ENCODE data around the gene TEAD1.
A peak's percentile ranks its signal among the peaks of the same experiment; 100 is the strongest.

The TEAD1 gene

DNA sequence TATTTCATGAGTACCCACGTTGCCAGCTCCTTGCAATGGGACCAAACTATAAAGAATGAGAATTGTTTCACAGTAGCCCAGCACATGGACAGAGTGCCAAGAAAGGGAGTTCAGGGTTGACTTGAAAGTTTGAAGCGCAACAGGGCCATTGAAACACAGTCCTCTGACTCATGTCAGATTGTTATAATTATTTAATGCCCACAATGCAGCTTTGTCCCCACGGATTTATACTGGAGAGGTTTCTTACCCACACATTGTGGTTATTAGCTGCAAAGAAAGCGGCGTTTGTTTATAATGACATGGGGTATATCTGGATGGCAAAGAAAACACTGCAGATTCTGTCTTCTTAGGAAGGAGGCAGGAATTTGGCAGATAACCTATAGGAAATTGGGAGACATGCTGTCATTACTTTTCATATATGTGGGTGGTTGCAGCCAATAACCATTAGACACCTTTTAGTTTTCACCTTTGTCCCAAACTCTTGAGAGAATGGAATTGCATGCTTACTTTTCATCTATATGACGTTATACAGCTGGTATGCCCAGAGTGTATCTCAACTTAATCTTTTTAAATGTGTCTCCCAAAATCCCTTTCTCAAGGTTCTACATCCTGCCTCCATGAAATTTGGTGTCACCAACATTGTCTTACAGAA, 143.6 kb downstream of the TEAD1 start:
- DNase-seq = no peak

DNA sequence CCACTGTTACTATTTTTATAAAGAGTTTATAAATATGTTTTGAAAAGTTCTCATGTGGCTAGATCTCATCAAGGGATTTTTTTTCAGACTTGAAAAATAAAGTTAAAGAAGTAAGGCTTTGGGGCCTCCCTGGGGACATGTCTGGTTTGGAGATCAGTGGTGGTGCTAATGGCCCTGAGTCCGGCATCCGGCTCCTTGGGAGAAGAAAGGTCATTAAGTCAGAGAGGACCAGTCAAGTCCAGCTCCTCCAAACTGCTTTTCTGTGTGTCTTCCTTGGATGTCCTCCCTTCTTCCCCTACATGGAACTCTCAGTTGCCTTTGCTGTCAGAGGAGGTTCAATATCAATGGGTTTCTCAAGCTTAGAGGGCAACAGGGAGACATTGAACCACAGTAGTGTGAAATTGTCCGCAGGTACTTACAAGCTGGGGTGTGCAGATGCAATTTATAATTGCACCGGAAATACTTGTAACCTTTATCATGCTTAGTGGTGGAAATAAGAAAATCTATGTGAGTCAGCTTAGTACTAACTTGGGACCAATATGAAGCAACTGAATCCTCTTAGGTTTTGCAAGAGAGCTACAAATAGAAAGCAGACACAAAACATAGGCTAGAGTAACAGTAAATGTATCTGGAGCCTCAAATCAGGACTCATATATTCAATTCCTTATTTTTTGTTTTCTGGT, 144.3 kb downstream of the TEAD1 start:
- no peak for DNase-seq

DNA sequence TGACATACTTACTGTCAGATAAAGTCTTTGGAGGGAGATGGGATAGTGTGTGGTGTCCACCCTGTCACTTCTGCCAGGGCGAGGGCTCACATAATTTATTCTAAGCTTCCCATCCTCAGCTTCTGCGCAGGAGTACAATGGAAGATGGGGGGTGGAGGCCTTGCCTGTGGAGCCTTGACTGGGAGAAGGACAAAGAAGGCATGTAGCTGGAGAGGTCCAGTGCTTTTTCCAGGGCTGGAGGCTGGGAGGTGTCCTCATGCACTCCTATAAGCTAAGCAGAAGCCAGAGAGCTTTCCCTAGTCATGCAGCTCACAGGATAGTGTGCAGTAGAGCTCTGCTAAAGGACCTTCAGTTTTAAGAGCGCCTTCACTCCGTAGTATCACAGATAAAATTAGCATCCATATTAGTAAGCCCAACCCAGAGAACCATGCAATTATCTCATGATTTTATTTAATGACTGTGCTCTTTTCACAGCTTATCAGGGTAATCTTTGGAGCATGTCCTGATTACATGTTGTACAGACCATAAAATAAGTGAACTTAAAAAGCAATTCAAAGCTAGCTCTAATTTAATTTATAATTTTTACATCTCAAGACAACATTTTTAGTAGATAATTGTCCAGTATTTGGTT, 148.3 kb downstream of the TEAD1 start:
- no peak for DNase-seq

DNA sequence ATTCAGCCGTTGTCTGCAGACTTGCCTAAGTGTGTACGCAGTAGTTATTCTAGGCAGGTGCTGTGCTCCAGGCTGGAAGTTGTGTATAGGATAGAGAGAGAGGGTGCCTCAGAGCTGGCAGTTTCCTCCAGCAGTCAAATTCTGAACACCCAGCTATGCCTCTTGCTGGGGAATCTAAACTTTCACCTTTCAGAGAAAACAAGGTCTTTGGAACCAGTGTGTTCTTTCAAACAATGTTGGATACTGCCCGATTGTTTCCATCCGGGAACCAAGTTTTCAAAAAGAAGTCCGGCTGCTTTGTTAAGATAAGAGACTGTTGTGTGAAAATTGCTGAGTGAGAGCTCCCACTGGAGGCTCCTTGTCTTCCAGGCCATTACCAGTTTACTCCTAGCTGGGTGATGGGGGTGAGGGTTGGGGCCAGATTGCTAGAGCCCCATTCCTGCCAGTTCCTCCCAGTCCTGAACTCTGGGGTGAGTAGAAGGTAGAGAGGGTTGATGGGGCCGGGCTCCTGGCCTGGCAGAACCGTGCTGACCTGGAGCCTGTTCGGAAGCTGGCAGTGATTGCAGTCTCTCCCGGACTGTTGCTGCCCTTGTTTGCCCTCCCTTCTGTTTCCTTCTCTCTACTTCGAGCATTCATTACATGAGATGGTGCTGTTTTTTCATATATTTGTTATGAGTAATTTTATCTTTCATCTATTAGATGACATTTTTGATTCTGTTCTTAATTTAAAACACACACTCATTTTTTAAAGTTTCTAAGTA, 150.2 kb downstream of the TEAD1 start:
- DNase-seq = no peak

DNA sequence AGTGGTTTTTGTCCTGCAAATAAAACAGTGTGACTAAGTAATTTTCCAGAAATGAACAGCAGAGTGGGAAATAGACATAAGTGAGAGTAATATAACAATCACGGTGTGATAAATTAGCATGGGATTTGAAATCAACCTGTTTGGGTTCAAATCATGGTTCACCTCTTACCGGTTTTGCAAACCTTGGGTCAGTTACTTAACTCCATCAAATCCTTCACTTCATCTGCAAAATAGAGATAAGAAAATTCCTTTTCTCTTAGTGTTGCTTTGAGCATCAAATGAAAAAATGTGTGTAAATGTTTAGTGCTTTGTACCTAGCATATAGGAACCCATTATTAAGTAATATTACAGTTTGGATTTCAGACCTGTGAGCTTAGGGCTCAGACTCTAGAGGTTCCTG, 152.2 kb downstream of the TEAD1 start:
- DNase-seq = no peak

DNA sequence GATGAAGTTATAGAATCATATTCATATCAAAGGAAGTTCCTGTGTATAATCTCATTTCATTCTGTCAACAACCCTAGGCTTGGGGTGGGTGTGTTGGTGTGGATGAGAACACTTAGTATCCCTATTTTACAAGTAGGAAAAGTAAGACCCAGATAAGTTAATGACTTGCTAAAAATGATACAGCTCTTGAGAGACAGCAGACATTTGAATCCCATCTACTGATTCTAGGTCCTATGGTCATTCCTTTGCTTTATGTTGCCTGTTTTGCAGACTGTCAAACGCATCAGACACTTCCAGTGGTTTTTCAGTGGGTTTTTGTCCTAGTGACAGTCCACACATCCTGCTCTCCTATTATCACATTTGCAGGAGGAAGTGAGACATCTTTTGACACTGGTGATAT, 153.1 kb downstream of the TEAD1 start:
- DNase-seq = no peak

DNA sequence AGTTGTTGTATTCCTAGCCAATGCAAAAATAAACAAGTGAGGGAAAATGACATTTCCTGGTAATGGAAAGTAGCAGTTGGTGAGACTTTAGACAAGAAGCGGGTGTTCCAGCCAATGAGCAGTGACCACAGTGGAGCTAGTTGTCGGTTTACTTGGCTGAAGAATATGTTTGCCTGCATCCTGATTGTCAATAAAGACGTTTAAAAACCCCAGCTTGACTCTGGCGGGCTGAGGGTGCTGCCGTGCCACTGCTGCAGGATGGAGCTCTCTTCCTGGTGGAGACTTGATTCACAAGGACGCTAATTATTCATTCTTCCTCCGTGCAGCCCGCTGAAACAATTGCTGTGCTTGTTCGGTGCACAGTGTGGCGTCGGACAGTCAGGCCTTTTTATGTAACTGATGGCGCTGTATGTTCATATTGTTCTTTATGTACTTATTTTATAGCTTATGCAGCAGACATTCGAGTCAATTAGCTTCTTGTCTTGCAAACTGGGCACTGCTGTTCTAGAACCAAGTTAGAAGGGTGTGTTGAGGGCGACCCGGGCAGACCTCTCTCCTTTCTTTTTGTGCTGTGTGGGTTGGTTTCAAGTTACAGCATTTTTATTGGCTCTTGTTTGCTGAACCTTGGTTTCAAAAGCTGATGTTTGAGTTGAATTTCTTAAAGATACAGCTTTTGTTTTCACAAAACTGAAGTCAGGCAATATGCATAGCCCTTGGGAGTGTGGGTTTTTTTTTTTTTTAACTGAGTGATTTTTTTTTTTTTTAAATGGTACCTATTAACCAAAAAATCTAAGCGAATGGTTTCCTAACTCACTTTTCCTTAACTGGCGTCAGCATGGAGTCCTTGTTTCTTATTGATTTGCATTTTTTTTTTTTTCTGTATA, 153.9 kb downstream of the TEAD1 start:
- DNase-seq = no peak

DNA sequence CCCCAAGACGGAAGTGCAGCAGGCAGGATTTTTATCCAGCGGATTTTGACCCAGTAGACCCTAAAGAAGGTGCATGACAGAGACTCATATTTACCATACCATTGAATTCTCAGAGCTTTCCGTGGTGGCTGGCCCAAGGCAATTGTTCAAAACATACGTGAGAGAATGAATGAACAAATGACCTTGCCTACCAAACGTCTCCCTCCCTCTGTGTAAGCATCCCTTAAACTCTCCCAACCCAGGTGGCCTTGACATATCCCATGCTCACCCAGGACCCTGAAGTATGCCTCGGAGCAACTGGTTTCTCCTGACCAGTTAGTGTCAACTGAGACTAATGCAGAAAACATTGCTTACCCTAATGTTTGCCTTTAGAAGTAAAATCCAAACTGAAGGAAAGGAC, 154.9 kb downstream of the TEAD1 start:
- DNase-seq = no peak

DNA sequence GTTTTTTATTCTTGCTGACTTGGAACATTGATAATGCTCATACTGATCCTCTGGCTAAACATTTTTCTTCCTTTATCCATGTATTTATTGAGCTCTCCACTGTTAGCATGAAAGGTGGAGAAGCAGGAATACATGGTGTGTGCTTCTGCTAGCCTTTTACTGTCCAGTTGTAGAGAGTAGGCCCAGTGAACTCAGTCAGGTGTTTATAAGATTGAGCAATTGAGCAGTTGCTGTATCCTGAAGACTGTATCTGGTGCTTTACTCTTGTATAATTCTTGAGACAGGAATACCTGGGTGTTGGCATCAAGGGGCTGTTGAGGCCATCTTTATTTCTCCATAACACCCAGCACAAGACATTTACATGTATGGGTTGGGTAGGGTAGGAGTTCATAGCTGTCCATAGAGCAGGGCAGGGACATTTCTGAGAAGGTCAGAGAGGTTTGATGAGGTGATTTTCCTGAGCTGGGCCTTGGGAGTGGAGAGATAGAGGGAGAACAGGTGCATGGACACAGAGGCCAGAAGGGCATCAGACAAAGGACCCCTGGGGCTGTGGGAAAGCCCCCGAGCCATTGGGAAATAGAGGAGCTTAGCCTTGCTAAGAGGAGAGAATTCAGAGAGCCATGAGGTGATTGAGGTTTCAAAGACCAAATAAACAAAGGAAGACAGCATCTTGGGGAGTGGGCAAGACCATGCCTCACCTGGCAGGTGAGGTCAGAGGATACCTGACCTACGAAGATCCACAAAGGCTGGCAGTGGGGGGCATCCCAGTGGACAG, 155.5 kb downstream of the TEAD1 start:
- DNase-seq = no peak

DNA sequence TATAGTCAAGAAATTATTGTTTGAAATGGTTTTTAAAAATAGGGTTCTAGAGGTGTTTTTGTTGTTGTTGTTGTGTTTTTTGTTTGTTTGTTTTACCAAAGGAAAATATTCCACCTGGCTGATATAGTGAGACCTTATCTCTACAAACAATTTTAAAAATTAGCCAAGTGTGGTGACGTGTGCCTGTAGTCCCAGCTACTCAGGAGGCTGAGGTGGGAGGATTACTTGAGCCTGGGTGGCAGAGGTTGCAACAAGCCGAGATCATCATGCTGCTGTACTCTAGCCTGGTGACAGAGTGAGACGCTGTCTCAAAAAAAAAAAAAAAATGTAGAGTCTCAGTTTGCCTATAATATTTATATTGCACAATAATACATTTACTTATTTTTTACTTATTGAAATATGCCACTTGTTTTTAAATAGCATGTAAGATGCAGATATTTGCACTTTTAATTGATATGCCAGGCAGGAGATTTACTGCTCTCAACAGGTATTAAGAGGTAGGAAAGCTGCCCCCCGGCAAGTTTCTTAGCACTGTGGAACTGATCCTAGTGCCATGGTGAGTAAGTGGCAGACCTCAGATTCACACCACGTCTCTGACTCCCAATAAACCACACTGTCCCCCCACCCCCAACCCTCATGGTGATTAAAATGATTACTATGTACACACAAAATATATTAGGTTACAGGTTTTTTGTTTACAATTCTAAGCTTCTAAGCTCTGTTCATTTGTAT, 157.4 kb downstream of the TEAD1 start:
- DNase-seq = no peak

DNA sequence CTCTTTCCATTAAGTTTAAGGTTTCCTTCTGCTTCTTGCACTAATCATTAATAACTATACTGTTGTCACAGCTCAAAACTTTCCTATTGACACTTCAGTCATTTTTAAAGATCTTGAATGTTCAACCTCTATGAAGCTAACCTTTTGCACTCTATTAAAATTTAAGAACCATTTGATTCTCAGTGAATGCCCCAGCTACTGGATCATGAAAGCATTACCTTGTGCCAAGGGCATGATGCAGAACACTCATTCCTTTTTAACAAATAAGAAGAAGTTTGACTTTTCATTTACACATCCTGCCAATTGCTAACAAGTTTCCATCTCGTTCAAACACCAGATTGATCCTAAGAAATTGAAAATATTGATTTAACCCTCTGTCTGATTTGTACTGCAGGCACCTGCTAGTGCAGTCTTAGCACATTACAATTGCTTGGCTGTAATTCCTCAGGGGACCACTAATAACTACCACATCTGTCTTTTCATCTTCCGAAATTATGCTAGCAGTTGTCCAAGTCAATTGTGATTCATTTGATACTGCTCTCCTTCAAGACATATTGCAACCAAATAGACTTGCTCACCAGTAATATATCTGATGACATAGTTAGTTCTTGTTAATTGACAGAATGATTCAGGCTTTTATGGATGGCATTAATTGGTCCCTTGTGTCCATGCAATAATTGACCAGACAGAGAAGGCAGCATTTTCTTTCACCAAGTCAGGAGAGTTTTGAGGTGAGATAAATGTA, 158.4 kb downstream of the TEAD1 start:
- no peak for DNase-seq

DNA sequence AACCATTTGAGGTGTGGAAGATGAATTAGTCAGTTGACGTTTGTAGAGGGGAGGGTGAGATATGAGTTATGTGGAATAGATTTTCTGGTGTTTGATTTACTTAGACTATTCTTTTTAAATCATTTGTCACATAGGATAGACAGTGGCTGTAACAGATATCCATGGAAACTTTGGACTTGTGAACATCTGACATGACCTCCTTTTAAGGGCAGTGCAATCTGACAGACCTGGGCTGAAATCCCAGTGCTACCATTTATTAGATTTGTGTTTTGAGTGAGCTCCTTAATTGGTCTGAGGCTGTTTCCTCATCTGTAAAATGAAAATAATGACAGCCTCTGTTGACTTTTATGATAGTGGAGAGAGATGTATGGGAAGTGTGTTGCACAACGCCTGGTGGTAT, 159.9 kb downstream of the TEAD1 start:
- no peak for DNase-seq

DNA sequence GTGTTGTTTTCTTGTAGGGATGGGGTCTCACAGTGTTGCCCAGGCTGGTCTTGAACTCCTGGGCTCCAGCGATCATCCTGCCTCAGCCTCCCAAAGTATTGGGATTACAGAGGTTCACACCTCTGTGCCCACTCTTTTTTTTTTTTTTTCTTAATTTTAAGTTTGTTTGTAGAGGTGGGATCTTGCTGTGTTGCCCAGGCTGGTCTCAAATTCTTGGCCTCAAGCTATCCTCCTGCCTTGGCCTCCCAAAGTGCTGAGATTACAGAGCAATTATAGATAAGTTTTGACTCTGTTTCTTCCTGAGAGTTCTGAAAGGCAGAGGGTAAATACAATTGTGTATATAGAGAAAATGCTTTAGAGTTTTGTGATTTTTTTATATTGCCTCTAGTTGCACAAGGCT, 160.4 kb downstream of the TEAD1 start:
- no peak for DNase-seq

DNA sequence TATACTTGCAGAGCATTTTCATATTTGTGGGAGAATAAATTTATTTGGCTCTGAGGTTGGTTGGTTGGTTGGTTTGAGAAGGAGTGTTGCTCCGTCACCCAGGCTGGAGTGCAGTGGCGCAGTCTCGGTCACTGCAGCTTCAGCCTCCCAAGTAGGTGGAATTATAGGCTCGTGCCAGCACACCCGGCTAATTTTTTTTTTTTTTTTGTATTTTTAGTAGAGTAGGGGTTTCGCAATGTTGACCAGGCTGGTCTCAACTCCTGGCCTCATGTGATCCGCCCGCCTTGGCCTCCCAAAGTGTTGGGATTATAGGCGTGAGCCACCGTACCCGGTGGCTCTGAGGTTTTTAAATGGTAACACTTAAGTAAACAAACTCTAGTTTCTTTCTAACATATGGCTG, 161.1 kb downstream of the TEAD1 start:
- no peak for DNase-seq

DNA sequence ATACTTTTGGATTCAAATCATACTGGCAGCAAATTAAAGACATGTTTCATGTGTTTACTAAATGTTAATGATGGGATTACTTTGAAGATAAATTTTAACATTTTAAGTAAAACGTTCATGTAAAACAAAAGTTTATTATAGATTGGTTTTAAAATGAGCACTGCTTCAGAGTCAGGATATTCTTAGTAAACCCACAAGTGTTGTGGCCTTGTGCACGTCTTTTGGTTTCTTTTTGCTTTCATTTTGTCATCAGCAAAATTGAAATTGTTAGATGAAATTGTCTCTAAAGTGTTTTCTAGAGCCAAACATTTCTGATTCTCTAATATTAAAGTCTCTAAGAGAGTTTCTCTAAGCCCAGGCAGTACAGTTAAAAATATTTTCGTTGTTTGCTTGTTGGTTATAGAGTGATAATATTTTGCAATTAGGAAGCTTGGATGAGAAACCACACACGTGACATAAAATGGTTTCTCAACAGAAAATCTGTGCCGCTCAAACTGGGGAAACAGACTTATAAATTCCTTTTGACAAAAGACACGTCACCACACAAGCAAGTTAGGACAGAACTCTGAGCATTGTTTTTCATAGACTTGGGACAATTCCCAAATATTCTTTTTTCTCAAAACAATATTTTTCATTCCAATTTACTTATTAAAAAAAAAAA, 164.4 kb downstream of the TEAD1 start:
- no peak for DNase-seq

DNA sequence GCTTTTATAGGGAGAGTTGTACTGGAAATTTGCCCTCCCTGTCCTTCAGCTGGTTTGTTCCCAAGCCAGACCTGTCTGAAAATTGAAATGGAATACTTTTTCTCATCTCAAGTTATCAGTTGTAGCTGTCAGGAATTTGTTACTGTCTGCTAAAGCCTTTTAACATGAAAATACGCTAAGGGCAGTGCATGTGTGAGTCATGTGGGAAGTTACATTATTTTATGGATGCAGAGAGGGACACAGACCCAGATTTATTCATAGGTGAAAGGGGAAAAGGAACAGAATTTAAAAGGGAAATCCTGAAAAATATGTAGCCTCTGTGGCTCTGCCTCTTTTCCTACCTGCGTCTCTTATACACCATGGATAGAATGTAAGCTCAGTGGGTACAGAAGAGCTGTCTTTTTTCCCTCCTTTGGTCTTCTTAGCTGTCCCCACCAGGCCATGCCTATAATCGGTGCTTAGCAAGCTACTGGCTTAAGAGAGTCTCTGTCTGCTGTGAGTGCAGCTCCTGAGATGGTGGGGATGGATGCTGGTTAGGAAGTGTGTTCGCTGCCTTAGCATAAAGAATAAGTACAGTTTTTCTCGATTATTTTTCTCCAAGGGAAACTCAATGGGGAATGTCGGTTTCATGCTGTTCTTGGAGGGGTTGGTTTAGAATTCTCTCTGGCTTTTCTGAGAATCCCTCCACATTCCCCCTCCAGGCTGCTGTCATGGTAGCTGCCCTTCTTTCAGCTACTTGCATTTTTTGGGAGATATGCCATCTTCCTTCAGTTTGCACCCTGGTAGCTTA, 166.8 kb downstream of the TEAD1 start:
- DNase-seq = no peak

DNA sequence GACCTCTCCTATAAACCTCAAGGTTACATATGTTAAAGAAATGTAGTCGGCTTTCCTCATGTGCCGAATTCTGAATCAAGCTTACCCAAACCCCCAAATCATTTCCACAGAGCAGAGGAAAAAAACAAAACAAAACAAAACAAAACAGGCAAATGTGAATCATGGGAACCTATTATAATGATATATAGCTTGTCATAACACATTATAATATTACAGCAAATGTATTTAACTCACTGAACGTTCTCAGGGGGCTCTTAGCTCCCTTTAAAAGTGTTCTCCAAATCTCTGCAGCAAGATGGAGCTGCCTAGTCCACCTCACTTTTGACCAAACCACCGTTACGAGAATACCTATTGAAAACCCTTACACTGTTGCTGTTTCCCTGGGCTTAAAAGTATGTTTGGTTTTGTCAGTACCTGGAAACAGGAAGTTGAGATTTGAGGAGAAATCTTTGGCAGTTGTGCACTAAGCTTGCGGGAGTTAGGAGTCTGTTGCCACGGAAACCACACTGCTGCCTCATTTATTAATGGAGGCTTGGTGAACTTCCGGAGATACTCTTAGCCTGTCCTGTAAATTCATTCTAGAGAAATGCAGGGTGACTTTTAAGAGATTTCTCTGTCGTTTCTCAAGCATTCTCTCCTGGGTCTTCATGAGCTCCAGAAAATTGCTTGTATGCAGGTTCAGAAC, 167.9 kb downstream of the TEAD1 start:
- no peak for DNase-seq

DNA sequence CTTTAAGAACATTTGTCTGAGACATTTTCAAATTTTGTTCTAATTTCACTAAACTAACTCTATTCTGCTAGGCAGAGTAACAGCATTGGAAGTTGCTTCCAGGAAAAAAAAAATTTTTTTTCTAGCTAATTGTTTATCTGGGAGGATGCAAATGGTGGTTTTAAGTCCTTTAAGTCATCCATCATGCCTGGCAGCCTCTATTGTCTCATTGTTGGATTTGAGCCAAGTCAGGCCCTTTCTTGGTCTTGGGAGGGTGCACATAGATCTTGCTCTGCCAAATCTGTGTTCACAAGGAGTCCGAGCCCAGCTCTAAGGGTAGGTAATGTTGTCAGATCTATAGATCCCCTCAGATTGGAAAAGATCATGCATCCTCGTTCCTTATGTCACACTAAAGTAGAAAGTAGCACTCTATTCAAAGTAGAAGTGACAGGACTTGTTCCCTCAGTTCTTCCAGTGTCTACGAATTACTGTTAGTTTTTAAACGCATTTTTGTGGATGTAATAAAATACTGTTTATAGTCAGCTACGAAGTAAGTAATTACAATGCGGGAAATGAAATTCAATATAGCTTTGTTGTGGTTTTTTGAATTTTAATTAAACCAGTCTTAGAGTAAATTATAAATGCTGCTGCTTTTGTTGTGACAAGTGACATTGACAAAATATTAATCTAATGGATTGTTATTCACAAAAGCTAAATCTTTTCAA, 168.9 kb downstream of the TEAD1 start:
- DNase-seq = peak; percentile 23
